ENCODE data around the gene ZNF407. TPM values are rescaled to one million over a fixed set of nuclear protein-coding genes. Genes with fewer than 3 reads are reported as not detected.

The ZNF407 gene
- total and polyA plus RNA-seq, 11 donors = 3.8 to 14.7 (median 11.5) TPM

GRCh38 chr18:75114231-75114764 is 516.6 kb downstream of the ZNF407 start:
- H3K27ac ChIP-seq = no peak overlapping the region
- no peaks in the 10 kb centered on the region for H3K36me3 ChIP-seq
- no peaks in the 10 kb centered on the region for H3K4me1 ChIP-seq
- DNase-seq = no peak
- TF ChIP-seq POLR2A (IDR thresholded peaks at IDR 0.05) = no peak
- TF ChIP-seq CTCF (IDR thresholded peaks at IDR 0.05) = no peak
- 81 to 94% (median 84%) methylated on average over 6 of the region's 6 CpGs for WGBS, 4 donors
- intact Hi-C loops (cut with DNase I) = no loop called here
- no peak overlapping the region for H3K4me3 ChIP-seq
- no peaks in the 10 kb centered on the region for H3K27me3 ChIP-seq
- H3K9me3 ChIP-seq = no peaks in the 10 kb centered on the region
- no peak for ATAC-seq

Other genes with a start within 250 kb of the ZNF407 start
- 10 to 100 TPM in 3 of 9 donors, 1 to 10 TPM in 6; 1.3 to 13.6 (median 6.3) TPM for gene DIPK1C, start 140.6 kb upstream of the ZNF407 start, total RNA-seq
- gene DIPK1C, start 140.6 kb upstream of the ZNF407 start, polyA plus RNA-seq = 10 to 100 TPM in 1 of 2 donors, 1 to 10 TPM in 1; 1.9 to 14.2 TPM
- 100 to 1,000 TPM in 1 of 9 donors, 10 to 100 TPM in 8; 38.3 to 162 (median 76.3) TPM for gene CNDP2, start 101.5 kb upstream of the ZNF407 start, total RNA-seq
- gene CNDP2, start 101.5 kb upstream of the ZNF407 start, polyA plus RNA-seq = 10 to 100 TPM; 50.1 to 90.4 TPM
- not detected for gene CNDP1, start 63.4 kb upstream of the ZNF407 start, total RNA-seq
- under 1 TPM in 1 of 2 donors, not detected in 1; 0.03 TPM for gene CNDP1, start 63.4 kb upstream of the ZNF407 start, polyA plus RNA-seq

Measured in heart left ventricle (tissue), 16 donors.